H1 (cell line): ENCODE data around the gene LRP1. TPM values are rescaled to one million over a fixed set of nuclear protein-coding genes. Genes with fewer than 3 reads are reported as not detected.

Source experiments
- CTCF ChIA-PET: fragments of 300-600 bp; sonication (Branson Sonifier 250); formaldehyde crosslinking; loops from one replicate; lab custom pipeline; 2021; ENCODE audit not compliant: partially characterized antibody; lab: Charles Lee
- POLR2A ChIA-PET: fragments of 300-600 bp; sonication (Branson Sonifier 250); formaldehyde crosslinking; loops from one replicate; lab custom pipeline; 2021; ENCODE audit warnings: inconsistent platforms; ENCODE audit not compliant: partially characterized antibody; lab: Charles Lee
- DNase-seq, 2 experiments: peaks; one replicate each; pipeline versions ENCODE4 v3.0.0 to v3.0.0-alpha.2; 2010 to 2022; ENCODE audit warnings: low spot score in 2 of 2, low read depth in 1 of 2, mixed read lengths in 1 of 2
- FAIRE-seq: peaks from 2 replicates; lab custom pipeline; 2011; peaks lifted over from hg19 to GRCh38; lab: Jason Lieb, UNC
- H2AFZ ChIP-seq: 2 replicates; pipeline ENCODE4 v1.8.1; 2012; ENCODE audit warnings: low read length, inconsistent platforms
- H2AK5ac ChIP-seq: 2 replicates; pipeline ENCODE4 v1.6.1; 2013; ENCODE audit warnings: low read depth, low read length
- H2BK120ac ChIP-seq: replicated peaks from 2 replicates; pipeline ENCODE3; 2013; ENCODE audit warnings: low read depth, low read length, inconsistent platforms
- H2BK12ac ChIP-seq: 2 replicates; pipeline ENCODE4 v1.6.1; 2013; ENCODE audit warnings: low read depth, low read length
- H2BK15ac ChIP-seq: 2 replicates; pipeline ENCODE4 v1.6.1; 2013; ENCODE audit warnings: low read length
- H2BK20ac ChIP-seq: 2 replicates; pipeline ENCODE4 v1.6.1; 2013; ENCODE audit warnings: low read length
- H2BK5ac ChIP-seq: 2 replicates; pipeline ENCODE4 v1.6.1; 2013; ENCODE audit warnings: low read depth, low read length
- H3K14ac ChIP-seq: 2 replicates; pipeline ENCODE4 v1.6.1; 2013; ENCODE audit warnings: inconsistent platforms; ENCODE audit not compliant: insufficient read length
- H3K18ac ChIP-seq: 2 replicates; pipeline ENCODE4 v1.6.1; 2013; ENCODE audit warnings: low read length; ENCODE audit errors: extremely low read depth
- H3K23ac ChIP-seq: 2 replicates; pipeline ENCODE4 v1.6.1; 2013; ENCODE audit warnings: inconsistent platforms; ENCODE audit not compliant: insufficient read length
- H3K23me2 ChIP-seq: 2 replicates; pipeline ENCODE4 v1.6.1; 2013; ENCODE audit warnings: low read depth, low read length
- H3K27ac ChIP-seq: 2 replicates; pipeline ENCODE4 v1.6.1; 2011; ENCODE audit warnings: low read depth, low read length, inconsistent platforms
- H3K27me3 ChIP-seq, 4 experiments: replicated peaks in 1 of 4; 1 replicate in 1 of 4; 2 replicates in 3 of 4; pipeline versions ENCODE4 v1.6.1 to v1.8.1; 2011 to 2013; ENCODE audit warnings: low read length in 3 of 4, mild to moderate bottlenecking in 3 of 4, inconsistent platforms in 2 of 4, mixed read lengths in 2 of 4, moderate library complexity in 1 of 4; ENCODE audit not compliant: control insufficient read depth in 3 of 4, insufficient read depth in 3 of 4; ENCODE audit errors: extremely low read depth in 1 of 4
- H3K36me3 ChIP-seq, 4 experiments: 2 replicates each; pipeline versions ENCODE4 v1.6.1 to v1.8.1; 2011 to 2013; ENCODE audit warnings: mild to moderate bottlenecking in 4 of 4, low read length in 3 of 4, moderate library complexity in 2 of 4, control low read depth in 1 of 4, inconsistent platforms in 1 of 4; ENCODE audit not compliant: insufficient read depth in 4 of 4, control insufficient read depth in 2 of 4
- H3K4ac ChIP-seq: replicated peaks from 2 replicates; pipeline ENCODE3; 2013; ENCODE audit warnings: low read length, low read depth, mixed read lengths, inconsistent platforms; ENCODE audit not compliant: insufficient read length
- H3K4me1 ChIP-seq, 4 experiments: replicated peaks in 1 of 4; 1 replicate in 1 of 4; 2 replicates in 3 of 4; pipeline versions ENCODE4 v1.6.1 to v1.8.1; 2011 to 2013; ENCODE audit warnings: low read length in 3 of 4, inconsistent platforms in 2 of 4, mixed read lengths in 1 of 4; ENCODE audit not compliant: insufficient read depth in 4 of 4, control insufficient read depth in 3 of 4
- H3K4me2 ChIP-seq, 2 experiments: 2 replicates each; pipeline versions ENCODE4 v1.6.1 to v1.8.1; 2011 to 2013; ENCODE audit warnings: low read depth in 2 of 2, low read length in 2 of 2, control low read depth in 1 of 2, inconsistent platforms in 1 of 2, mild to moderate bottlenecking in 1 of 2; ENCODE audit not compliant: insufficient read depth in 1 of 2
- H3K4me3 ChIP-seq, 4 experiments: fragments of 200-600, 300-600 bp in 1 of 4; sonication (generic), shearing (Covaris generic), sonication (Bioruptor Twin) in 1 of 4; 2 replicates each; pipeline versions ENCODE4 v1.5.1 to v1.8.1; 2011 to 2016; ENCODE audit warnings: low read length in 4 of 4, low read depth in 3 of 4, control low read depth in 2 of 4, inconsistent platforms in 2 of 4, mild to moderate bottlenecking in 2 of 4, mixed read lengths in 1 of 4, moderate library complexity in 1 of 4; ENCODE audit not compliant: insufficient read depth in 2 of 4; ENCODE audit errors: extremely low read depth in 1 of 4
- H3K56ac ChIP-seq: replicated peaks from 2 replicates; pipeline ENCODE3; 2013; ENCODE audit warnings: low read depth, mild to moderate bottlenecking, mixed read lengths, low read length, inconsistent platforms; ENCODE audit not compliant: insufficient read length
- H3K79me1 ChIP-seq: 2 replicates; pipeline ENCODE4 v1.6.1; 2013; ENCODE audit warnings: low read depth, low read length, control low read depth
- H3K79me2 ChIP-seq, 2 experiments: 2 replicates each; pipeline versions ENCODE4 v1.6.1 to v1.8.1; 2012 to 2013; ENCODE audit warnings: low read length in 2 of 2, mild to moderate bottlenecking in 2 of 2, inconsistent platforms in 1 of 2; ENCODE audit not compliant: insufficient read depth in 2 of 2, control insufficient read depth in 1 of 2
- H3K9ac ChIP-seq, 4 experiments: replicated peaks in 1 of 4; 1 replicate in 1 of 4; 2 replicates in 3 of 4; pipeline versions ENCODE4 v1.6.1 to v1.8.1; 2011 to 2013; ENCODE audit warnings: low read depth in 3 of 4, low read length in 3 of 4, control low read depth in 2 of 4, mild to moderate bottlenecking in 2 of 4, moderate library complexity in 2 of 4, inconsistent platforms in 1 of 4; ENCODE audit errors: extremely low read depth in 1 of 4
- H3K9me3 ChIP-seq, 2 experiments: 2 replicates each; pipeline versions ENCODE4 v1.6.1 to v1.8.1; 2012 to 2013; ENCODE audit warnings: mild to moderate bottlenecking in 2 of 2, moderate library complexity in 2 of 2, control low read depth in 1 of 2, inconsistent platforms in 1 of 2, low read depth in 1 of 2, low read length in 1 of 2, mixed read lengths in 1 of 2; ENCODE audit not compliant: insufficient read depth in 2 of 2
- H4K20me1 ChIP-seq, 2 experiments: replicated peaks in 1 of 2; 2 replicates each; pipeline versions ENCODE3 to v1.8.1; 2011 to 2013; ENCODE audit warnings: inconsistent platforms in 2 of 2, low read length in 2 of 2, mild to moderate bottlenecking in 1 of 2; ENCODE audit not compliant: insufficient read depth in 2 of 2, control insufficient read depth in 1 of 2
- H4K5ac ChIP-seq: 2 replicates; pipeline ENCODE4 v1.6.1; 2013; ENCODE audit warnings: low read length, low read depth, mixed read lengths, inconsistent platforms; ENCODE audit not compliant: insufficient read length
- H4K8ac ChIP-seq: 2 replicates; pipeline ENCODE4 v1.8.0; 2013; ENCODE audit warnings: mild to moderate bottlenecking, moderate library complexity, low read length, inconsistent platforms; ENCODE audit not compliant: insufficient read depth; ENCODE audit errors: extremely low read depth
- H4K91ac ChIP-seq: replicated peaks from 2 replicates; pipeline ENCODE3; 2013; ENCODE audit warnings: low read length, mixed read lengths, inconsistent platforms; ENCODE audit not compliant: insufficient read length
- CBX8 ChIP-seq: fragments of 300-800, 300-1000 bp; sonication (generic); IDR thresholded peaks from 2 replicates; pipeline ENCODE4 v1.7.1; 2016; ENCODE audit warnings: low read depth, low read length, borderline replicate concordance
- EGR1 ChIP-seq: IDR thresholded peaks from 2 replicates; pipeline ENCODE4 v1.6.1; 2011; ENCODE audit warnings: low read depth, low read length, borderline replicate concordance
- GABPA ChIP-seq: IDR thresholded peaks from 2 replicates; pipeline ENCODE4 v1.6.1; 2011; ENCODE audit warnings: mild to moderate bottlenecking, low read length, moderate library complexity, borderline replicate concordance; ENCODE audit not compliant: insufficient read depth
- POLR2A ChIP-seq, 2 experiments: IDR thresholded peaks; 1 replicate in 1 of 2; 2 replicates in 1 of 2; pipeline ENCODE4 v1.6.1; 2011; ENCODE audit warnings: low read depth in 2 of 2, low read length in 2 of 2, mild to moderate bottlenecking in 2 of 2; ENCODE audit errors: control extremely low read depth in 1 of 2
- RBBP5 ChIP-seq: IDR thresholded peaks from 2 replicates; pipeline ENCODE4 v1.7.1; 2012; ENCODE audit warnings: low read depth, mild to moderate bottlenecking, inconsistent platforms, low read length, moderate library complexity, borderline replicate concordance
- SRF ChIP-seq: IDR thresholded peaks from 2 replicates; pipeline ENCODE4 v1.6.1; 2011; ENCODE audit warnings: mild to moderate bottlenecking, low read depth, low read length, moderate library complexity
- WGBS, 2 experiments: shearing (Covaris generic) in 1 of 2; methylation state at CpG; one replicate each; pipeline versions ENCODE4 v1.1.6 to v1.1.7; 2013 to 2015; ENCODE audit warnings: low lambda C conversion rate in 2 of 2, mixed read lengths in 2 of 2, inconsistent platforms in 1 of 2, low coverage in 1 of 2, missing lambda C conversion rate in 1 of 2; ENCODE audit not compliant: insufficient replicate concordance in 2 of 2, insufficient coverage in 1 of 2, insufficient read length in 1 of 2; ENCODE audit errors: extremely low coverage in 1 of 2, missing lambda C conversion rate in 1 of 2; 5-methylcytosine and 5-hydroxymethylcytosine counted together
- polyA plus RNA-seq, 7 experiments: library from polyadenylated mRNA; depleted of rRNA in 3 of 7; stranded (reverse) in 5 of 7; unstranded in 2 of 7; fragments of >200 nt in 5 of 7; fragments of 200-250 nt in 2 of 7; gene quantifications; 1 replicate in 5 of 7; 2 replicates in 1 of 7; 4 replicates in 1 of 7; pipeline versions ENCODE4 v1.2.1 to v1.2.3, GENCODE V29; 2011 to 2013; ENCODE audit warnings: missing spikeins in 2 of 7, mixed read lengths in 2 of 7
- total RNA-seq: library from RNA; stranded (reverse); fragmentation: NEBNext Ultra II Directional; extraction: Animal tissue kit (Norgen Biotek cat#: 25700); gene quantifications from 2 replicates; pipeline ENCODE4 v1.2.1, GENCODE V29; 2021
- TF ChIP-seq, protein P1 (sequence below), 3 experiments: IDR thresholded peaks; 1 replicate in 2 of 3; 2 replicates in 1 of 3; pipeline versions ENCODE4 v1.5.1 to v1.6.1; 2011; ENCODE audit warnings: low read length in 3 of 3, mild to moderate bottlenecking in 3 of 3, inconsistent platforms in 2 of 3, low read depth in 1 of 3, moderate library complexity in 1 of 3; ENCODE audit not compliant: insufficient read depth in 1 of 3; ENCODE audit errors: control extremely low read depth in 1 of 3
- TF ChIP-seq, protein P2 (sequence below): IDR thresholded peaks from 2 replicates; pipeline ENCODE4 v1.6.1; 2011; ENCODE audit warnings: low read length, improper control_type of control experiment

LRP1 gene
- total and polyA plus RNA-seq, 2 of the 8 experiments (the other 6 are each of a cell fraction or from before 2014, with no cell fraction given): 35.3 to 92.5 TPM

DNA sequence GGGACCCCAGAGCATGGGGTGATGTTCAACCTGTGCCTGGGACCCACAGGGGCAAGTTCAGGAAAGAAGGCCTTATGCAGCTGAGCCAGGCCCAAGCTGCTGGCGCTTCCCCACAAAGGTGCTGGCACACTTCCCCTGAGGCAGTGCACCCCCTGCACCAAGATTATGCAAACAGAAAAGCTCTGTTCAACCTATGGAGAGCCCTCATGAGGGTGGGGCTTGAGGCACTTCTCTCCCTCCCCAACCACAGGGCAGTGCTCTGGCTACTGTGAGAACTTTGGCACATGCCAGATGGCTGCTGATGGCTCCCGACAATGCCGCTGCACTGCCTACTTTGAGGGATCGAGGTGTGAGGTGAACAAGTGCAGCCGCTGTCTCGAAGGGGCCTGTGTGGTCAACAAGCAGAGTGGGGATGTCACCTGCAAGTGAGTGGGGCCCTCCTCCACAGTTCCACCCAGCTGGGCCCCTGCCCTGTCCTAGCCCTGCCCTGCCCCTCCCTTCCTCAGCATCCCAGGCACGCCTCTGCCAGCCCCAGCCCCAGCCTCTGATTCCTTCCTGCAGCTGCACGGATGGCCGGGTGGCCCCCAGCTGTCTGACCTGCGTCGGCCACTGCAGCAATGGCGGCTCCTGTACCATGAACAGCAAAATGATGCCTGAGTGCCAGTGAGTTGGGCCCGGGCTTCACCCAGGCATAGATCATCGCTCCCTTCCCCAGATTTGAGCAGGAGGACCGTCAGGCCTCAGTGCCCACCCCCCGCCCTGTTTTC lies 82.8 kb downstream of the LRP1 start:
- 95% methylated on average over 14 of the region's 16 CpGs; no CpG with 5 or more reads in 1 of the 2 experiments for WGBS, 2 experiments
- Histone ChIP-seq H3K79me1 (no peaks in the 10 kb centered on the region), H3K79me2 (no peaks in the 10 kb centered on the region), H4K8ac (no peak overlapping the region), H2BK20ac (no peak overlapping the region), H4K91ac (no peak overlapping the region), H3K23me2 (no peaks in the 10 kb centered on the region; the same call in 1 of the 2 replicates), H3K4me3 (no peak overlapping the region), H2BK15ac (no peak overlapping the region), H3K4me1 (peaks cover 9 to 24% (median 17%) of the 10 kb centered on the region in 4 experiments), H3K18ac (no peak overlapping the region), H3K9ac (no peak overlapping the region), H3K14ac (no peak overlapping the region), H3K27me3 (peaks cover 16 to 25% (median 23%) of the 10 kb centered on the region in 4 experiments), H2BK12ac (no peak overlapping the region), H3K9me3 (no peaks in the 10 kb centered on the region), H2BK120ac (no peak overlapping the region), H3K4me2 (no peak overlapping the region), H3K27ac (no peak overlapping the region), H3K23ac (no peak overlapping the region), H3K56ac (no peak overlapping the region), H3K4ac (no peak overlapping the region), H3K36me3 (peaks cover 10 to 45% (median 30%) of the 10 kb centered on the region in 4 experiments), H4K5ac (no peak overlapping the region), H2AK5ac (no peak overlapping the region), H4K20me1 (peaks cover 2 to 14% of the 10 kb centered on the region in 2 experiments), H2BK5ac (no peak overlapping the region), H2AFZ (no peak overlapping the region)
- POLR2A ChIA-PET: interaction anchor here (0.7 to 7.0 kb wide), 4 partner anchors 9 to 27 kb away, joined by 3 to 53 read pairs (median 28); partner anchors contain the start of gene SHMT2
- TF ChIP-seq RBBP5 (no peak), CBX8 (no peak), SRF (no peak), GABPA (no peak), POLR2A (IDR thresholded peaks at IDR 0.05; ENCODE audit: control extremely low read depth in 1 of 2, low read depth in 2 of 2, low read length in 2 of 2) (no peak), EGR1 (no peak)
- TF ChIP-seq, protein P1, sequence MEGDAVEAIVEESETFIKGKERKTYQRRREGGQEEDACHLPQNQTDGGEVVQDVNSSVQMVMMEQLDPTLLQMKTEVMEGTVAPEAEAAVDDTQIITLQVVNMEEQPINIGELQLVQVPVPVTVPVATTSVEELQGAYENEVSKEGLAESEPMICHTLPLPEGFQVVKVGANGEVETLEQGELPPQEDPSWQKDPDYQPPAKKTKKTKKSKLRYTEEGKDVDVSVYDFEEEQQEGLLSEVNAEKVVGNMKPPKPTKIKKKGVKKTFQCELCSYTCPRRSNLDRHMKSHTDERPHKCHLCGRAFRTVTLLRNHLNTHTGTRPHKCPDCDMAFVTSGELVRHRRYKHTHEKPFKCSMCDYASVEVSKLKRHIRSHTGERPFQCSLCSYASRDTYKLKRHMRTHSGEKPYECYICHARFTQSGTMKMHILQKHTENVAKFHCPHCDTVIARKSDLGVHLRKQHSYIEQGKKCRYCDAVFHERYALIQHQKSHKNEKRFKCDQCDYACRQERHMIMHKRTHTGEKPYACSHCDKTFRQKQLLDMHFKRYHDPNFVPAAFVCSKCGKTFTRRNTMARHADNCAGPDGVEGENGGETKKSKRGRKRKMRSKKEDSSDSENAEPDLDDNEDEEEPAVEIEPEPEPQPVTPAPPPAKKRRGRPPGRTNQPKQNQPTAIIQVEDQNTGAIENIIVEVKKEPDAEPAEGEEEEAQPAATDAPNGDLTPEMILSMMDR (IDR thresholded peaks at IDR 0.05; ENCODE audit: control extremely low read depth in 1 of 3, insufficient read depth in 1 of 3, low read depth in 1 of 3, low read length in 3 of 3): no peak
- TF ChIP-seq, protein P2, sequence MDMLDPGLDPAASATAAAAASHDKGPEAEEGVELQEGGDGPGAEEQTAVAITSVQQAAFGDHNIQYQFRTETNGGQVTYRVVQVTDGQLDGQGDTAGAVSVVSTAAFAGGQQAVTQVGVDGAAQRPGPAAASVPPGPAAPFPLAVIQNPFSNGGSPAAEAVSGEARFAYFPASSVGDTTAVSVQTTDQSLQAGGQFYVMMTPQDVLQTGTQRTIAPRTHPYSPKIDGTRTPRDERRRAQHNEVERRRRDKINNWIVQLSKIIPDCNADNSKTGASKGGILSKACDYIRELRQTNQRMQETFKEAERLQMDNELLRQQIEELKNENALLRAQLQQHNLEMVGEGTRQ: no peak
- CTCF ChIA-PET: interaction anchor here (0.7 to 10.1 kb wide), 4 partner anchors 8 to 50 kb away, joined by 3 to 726 read pairs (median 40); partner anchors contain the start of genes SHMT2 and STAC3
- DNase-seq: no peak
- no peak for FAIRE-seq
